Peyer's patch (tissue), 4 donors: Measurements from ENCODE around the gene EYA4. TPM values are rescaled to one million over a fixed set of nuclear protein-coding genes. Genes with fewer than 3 reads are reported as not detected.

ENCODE experiments used
- DNase-seq, 3 donors: peaks; one replicate each; pipeline ENCODE4 v3.0.0-alpha.2; 2017 to 2019
- H3K27ac ChIP-seq, 4 donors: fragments of 200-600 bp; sonication (generic); one replicate each; pipeline ENCODE4 v1.5.1; 2016 to 2019
- H3K27me3 ChIP-seq, 2 donors: fragments of 200-600 bp; sonication (generic); one replicate each; pipeline ENCODE4 v1.5.1; 2019
- H3K36me3 ChIP-seq, 3 donors: fragments of 200-600 bp; sonication (generic); one replicate each; pipeline ENCODE4 v1.5.1; 2016 to 2019
- H3K4me1 ChIP-seq, 4 donors: fragments of 200-600 bp; sonication (generic); one replicate each; pipeline ENCODE4 v1.5.1; 2016 to 2019
- H3K4me3 ChIP-seq, 4 donors: fragments of 200-600 bp; sonication (generic); 1 replicate in 3 of 4; 2 replicates in 1 of 4; pipeline ENCODE4 v1.5.1; 2016 to 2019; ENCODE audit warnings: mild to moderate bottlenecking in 1 of 4
- H3K9me3 ChIP-seq, 4 donors: fragments of 200-600 bp; sonication (generic); one replicate each; pipeline ENCODE4 v1.5.1; 2016 to 2019; ENCODE audit warnings: mild to moderate bottlenecking in 1 of 4
- CTCF ChIP-seq, 6 experiments: fragments of 450-650 bp in 4 of 6; fragments of 200-600 bp in 2 of 6; sonication (generic) in 1 of 6; IDR thresholded peaks; one replicate each; pipeline ENCODE4 v1.5.1; 2017 to 2019; ENCODE audit warnings: antibody characterized with exemption in 6 of 6, mild to moderate bottlenecking in 3 of 6, moderate library complexity in 1 of 6
- POLR2A ChIP-seq, 2 donors: fragments of 450-650 bp; IDR thresholded peaks; one replicate each; pipeline ENCODE4 v1.5.1; 2017; ENCODE audit warnings: antibody characterized with exemption in 2 of 2, mild to moderate bottlenecking in 2 of 2, moderate library complexity in 2 of 2
- total RNA-seq, 4 donors: library from RNA; depleted of rRNA; stranded (reverse); fragments of >200 nt; gene quantifications; one replicate each; pipeline ENCODE4 v1.1.0, GENCODE V29; 2016

Gene EYA4
- total RNA-seq, 4 donors from 2014 or later, result 0.19 to 3.3 (median 1.3) TPM; not detected in 1

- no peaks in the 10 kb centered on the region for H3K36me3 ChIP-seq
- H3K9me3 ChIP-seq, result no peaks in the 10 kb centered on the region
- H3K27ac ChIP-seq, result no peak overlapping the region
- no peak overlapping the region for H3K4me3 ChIP-seq
- H3K4me1 ChIP-seq, result peaks cover 0 to 16% (median 2%) of the 10 kb centered on the region in 4 donors
- peaks cover 0 to 43% of the 10 kb centered on the region in 2 donors for H3K27me3 ChIP-seq
- TF ChIP-seq POLR2A (IDR thresholded peaks at IDR 0.05) (no peak), CTCF (IDR thresholded peaks at IDR 0.05) (no peak)
- DNase-seq, result no peak
Observed at GRCh38 chr6:133244519-133244918, 3.4 kb downstream of the EYA4 start.

DNA sequence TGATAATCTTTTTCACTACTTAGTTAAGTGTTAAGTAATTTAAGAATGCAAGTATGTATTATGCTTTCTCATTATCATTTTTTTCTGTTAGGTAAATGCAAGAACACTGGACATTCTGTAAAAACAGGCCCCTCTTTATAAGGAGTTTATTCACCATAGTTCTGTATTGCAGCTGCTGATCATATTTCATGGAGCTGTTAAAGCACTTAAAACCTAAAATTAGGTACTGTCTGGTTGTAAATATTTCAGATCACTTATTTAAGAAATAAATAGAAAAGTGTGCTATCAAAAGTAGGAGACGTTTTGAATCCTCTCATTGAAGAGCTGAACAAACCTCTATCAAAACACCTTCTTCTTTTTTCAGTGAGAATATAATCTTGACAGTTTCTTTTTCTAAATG, 3.9 kb downstream of the EYA4 start:
- Histone ChIP-seq H3K36me3 (no peaks in the 10 kb centered on the region), H3K4me1 (peaks cover 0 to 16% (median 2%) of the 10 kb centered on the region in 4 donors), H3K27ac (no peak overlapping the region), H3K27me3 (peaks cover 0 to 43% of the 10 kb centered on the region in 2 donors), H3K4me3 (no peak overlapping the region), H3K9me3 (no peaks in the 10 kb centered on the region)
- no peak for DNase-seq
- TF ChIP-seq CTCF (IDR thresholded peaks at IDR 0.05) (no peak), POLR2A (IDR thresholded peaks at IDR 0.05) (no peak)

DNA sequence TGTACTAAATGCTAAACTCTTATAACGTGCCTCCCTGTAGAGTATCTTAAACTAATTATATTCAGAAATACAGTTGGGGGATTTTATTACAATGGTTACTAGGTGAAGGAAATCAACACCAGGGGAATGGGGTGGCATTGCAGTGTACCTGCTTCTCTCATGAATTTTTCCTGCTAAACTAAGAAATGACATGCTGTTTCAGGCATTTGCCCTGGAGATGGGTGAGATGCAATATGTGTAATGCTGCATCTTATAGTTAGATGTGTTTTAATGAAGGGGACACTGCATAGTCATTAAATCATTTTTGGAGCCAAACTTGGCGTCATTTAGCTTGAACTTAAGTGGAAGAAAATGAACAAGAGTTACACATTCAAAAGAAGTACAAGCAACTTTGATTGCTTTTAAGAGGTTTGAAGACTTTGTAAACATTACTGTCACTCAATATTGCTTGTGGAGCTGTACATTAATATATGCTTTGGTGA, 4.3 kb downstream of the EYA4 start:
- no peak overlapping the region for H3K27ac ChIP-seq
- no peak for TF ChIP-seq CTCF (IDR thresholded peaks at IDR 0.05)
- no peak for TF ChIP-seq POLR2A (IDR thresholded peaks at IDR 0.05)
- peaks cover 0 to 41% of the 10 kb centered on the region in 2 donors for H3K27me3 ChIP-seq
- H3K4me3 ChIP-seq, result no peak overlapping the region
- no peaks in the 10 kb centered on the region for H3K36me3 ChIP-seq
- DNase-seq, result no peak
- H3K9me3 ChIP-seq, result no peaks in the 10 kb centered on the region
- peaks cover 0 to 15% (median 2%) of the 10 kb centered on the region in 4 donors for H3K4me1 ChIP-seq

GRCh38 chr6:133247581-133247980, 6.4 kb downstream of the EYA4 start:
- Histone ChIP-seq H3K9me3 (no peaks in the 10 kb centered on the region), H3K27me3 (peaks cover 0 to 22% of the 10 kb centered on the region in 2 donors), H3K36me3 (no peaks in the 10 kb centered on the region), H3K4me1 (no peaks in the 10 kb centered on the region), H3K4me3 (no peak overlapping the region), H3K27ac (no peak overlapping the region)
- DNase-seq, result no peak
- TF ChIP-seq CTCF (IDR thresholded peaks at IDR 0.05) (no peak), POLR2A (IDR thresholded peaks at IDR 0.05) (no peak)

- H3K27ac ChIP-seq, result no peak overlapping the region
- no peaks in the 10 kb centered on the region for H3K9me3 ChIP-seq
- H3K36me3 ChIP-seq, result no peaks in the 10 kb centered on the region
- no peak overlapping the region for H3K4me3 ChIP-seq
- no peaks in the 10 kb centered on the region for H3K4me1 ChIP-seq
- TF ChIP-seq CTCF (IDR thresholded peaks at IDR 0.05) (no peak), POLR2A (IDR thresholded peaks at IDR 0.05) (no peak)
- peaks cover 0 to 15% of the 10 kb centered on the region in 2 donors for H3K27me3 ChIP-seq
- DNase-seq, result no peak
Observed at GRCh38 chr6:133248241-133249001, 7.3 kb downstream of the EYA4 start.
